ENCODE measurements around the gene MTHFD2. TPM values are rescaled to one million over a fixed set of nuclear protein-coding genes. Genes with fewer than 3 reads are reported as not detected.
"Not testable (repeated sequence)": the region's sequence is repeated elsewhere in the genome, so short reads cannot be mapped to it uniquely, and the experiment has no call there.

The MTHFD2 gene
- total RNA-seq, 3 donors from 2014 or later (not counting 1 experiment from before 2014, with no cell fraction given): 28.7 to 41.1 (median 40.5) TPM

DNA sequence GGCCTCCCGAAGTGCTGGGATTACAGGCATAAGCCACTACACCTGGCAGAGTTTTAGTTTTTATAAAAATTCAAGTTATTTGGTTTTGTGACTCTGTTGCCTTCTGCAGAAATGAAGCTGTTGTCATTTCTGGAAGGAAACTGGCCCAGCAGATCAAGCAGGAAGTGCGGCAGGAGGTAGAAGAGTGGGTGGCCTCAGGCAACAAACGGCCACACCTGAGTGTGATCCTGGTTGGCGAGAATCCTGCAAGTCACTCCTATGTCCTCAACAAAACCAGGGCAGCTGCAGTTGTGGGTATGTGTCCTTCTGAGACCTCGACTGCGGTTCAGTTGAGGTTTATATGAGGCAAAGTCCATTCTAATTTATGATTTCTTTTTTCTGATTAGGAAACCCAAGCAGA lies 7.2 kb downstream of the MTHFD2 start:
- Histone ChIP-seq H3K36me3 (ENCODE audit: control insufficient read depth, insufficient read depth, low read length) (peaks cover 18% of the 10 kb centered on the region), H3K27ac (ENCODE audit: low read length) (peak overlapping the region; percentile 87)

DNA sequence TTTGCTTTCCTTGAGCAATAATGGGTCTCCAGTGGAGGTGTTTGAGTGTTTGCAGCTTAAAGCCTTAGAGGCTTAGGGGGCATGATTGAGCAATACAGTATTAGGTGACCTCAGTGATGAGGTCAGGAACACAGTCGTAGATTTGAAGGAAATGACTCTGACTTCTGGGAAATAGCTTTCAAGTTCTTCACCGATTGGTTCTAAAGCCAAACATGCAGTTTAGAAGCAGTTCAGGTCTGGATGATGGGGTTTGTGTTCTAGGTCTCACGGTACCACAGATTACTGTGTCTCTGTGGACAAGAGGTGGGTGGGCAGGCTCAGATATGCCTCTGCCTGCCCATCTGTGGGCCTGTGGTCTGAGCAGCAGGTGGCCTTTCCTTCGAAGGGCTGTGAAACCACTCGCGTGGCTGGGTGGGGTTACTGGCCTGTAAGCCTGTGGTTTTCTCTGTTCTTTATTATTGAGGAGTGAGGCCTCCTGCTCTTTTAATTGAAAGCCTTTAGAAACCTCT lies 7.8 kb downstream of the MTHFD2 start:
- intact Hi-C loops (cut with micrococcal nuclease): loop anchor here (1.0 kb wide), 1 partner anchor 8 kb away; the partner anchor contains the start of gene MTHFD2
- H3K4me3 Mint-ChIP-seq: peak overlapping the region; percentile 57
- H3K36me3 ChIP-seq (ENCODE audit: control insufficient read depth, insufficient read depth, low read length): peaks cover 20% of the 10 kb centered on the region
- ATAC-seq: peak; percentile 87 to 89 (median 89)
- DNase-seq: peak; percentile 47 to 74
- H3K9me3 Mint-ChIP-seq: no peaks in the 10 kb centered on the region
- H3K4me1 ChIP-seq (ENCODE audit: control insufficient read depth, insufficient read depth, low read length): peaks cover 38% of the 10 kb centered on the region
- peaks cover 40 to 46% of the 10 kb centered on the region in 2 donors for H3K4me1 Mint-ChIP-seq
- peak overlapping the region; percentile 87 for H3K27ac ChIP-seq (ENCODE audit: low read length)
- H3K4me3 ChIP-seq (ENCODE audit: low read length): no peak overlapping the region
- H3K36me3 Mint-ChIP-seq: no peaks in the 10 kb centered on the region
- 2% methylated on average over 5 of the region's 6 CpGs for WGBS (ENCODE audit: insufficient coverage)
- H3K9me3 ChIP-seq (ENCODE audit: control insufficient read depth, insufficient read depth, low read length): no peaks in the 10 kb centered on the region
- peak overlapping the region; percentile 97 for H3K27ac Mint-ChIP-seq
- no peaks in the 10 kb centered on the region for H3K27me3 Mint-ChIP-seq (ENCODE audit: low read depth in 2 of 2)
- H3K27me3 ChIP-seq (ENCODE audit: control insufficient read depth, insufficient read depth, low read length): no peaks in the 10 kb centered on the region
- TF ChIP-seq, protein P1, sequence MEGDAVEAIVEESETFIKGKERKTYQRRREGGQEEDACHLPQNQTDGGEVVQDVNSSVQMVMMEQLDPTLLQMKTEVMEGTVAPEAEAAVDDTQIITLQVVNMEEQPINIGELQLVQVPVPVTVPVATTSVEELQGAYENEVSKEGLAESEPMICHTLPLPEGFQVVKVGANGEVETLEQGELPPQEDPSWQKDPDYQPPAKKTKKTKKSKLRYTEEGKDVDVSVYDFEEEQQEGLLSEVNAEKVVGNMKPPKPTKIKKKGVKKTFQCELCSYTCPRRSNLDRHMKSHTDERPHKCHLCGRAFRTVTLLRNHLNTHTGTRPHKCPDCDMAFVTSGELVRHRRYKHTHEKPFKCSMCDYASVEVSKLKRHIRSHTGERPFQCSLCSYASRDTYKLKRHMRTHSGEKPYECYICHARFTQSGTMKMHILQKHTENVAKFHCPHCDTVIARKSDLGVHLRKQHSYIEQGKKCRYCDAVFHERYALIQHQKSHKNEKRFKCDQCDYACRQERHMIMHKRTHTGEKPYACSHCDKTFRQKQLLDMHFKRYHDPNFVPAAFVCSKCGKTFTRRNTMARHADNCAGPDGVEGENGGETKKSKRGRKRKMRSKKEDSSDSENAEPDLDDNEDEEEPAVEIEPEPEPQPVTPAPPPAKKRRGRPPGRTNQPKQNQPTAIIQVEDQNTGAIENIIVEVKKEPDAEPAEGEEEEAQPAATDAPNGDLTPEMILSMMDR (IDR thresholded peaks at IDR 0.05): no peak

More for the DNA sequence above, 7.2 kb downstream of the MTHFD2 start:
- DNase-seq: peak in 1 of 2 donors; percentile 45
- 5% methylated on average over 6 of the region's 6 CpGs for WGBS (ENCODE audit: insufficient coverage)
- no peaks in the 10 kb centered on the region for H3K9me3 Mint-ChIP-seq
- Histone ChIP-seq H3K4me3 (ENCODE audit: low read length) (no peak overlapping the region), H3K9me3 (ENCODE audit: control insufficient read depth, insufficient read depth, low read length) (no peaks in the 10 kb centered on the region), H3K4me1 (ENCODE audit: control insufficient read depth, insufficient read depth, low read length) (peaks cover 38% of the 10 kb centered on the region), H3K27me3 (ENCODE audit: control insufficient read depth, insufficient read depth, low read length) (no peaks in the 10 kb centered on the region)
- peaks cover 42 to 48% of the 10 kb centered on the region in 2 donors for H3K4me1 Mint-ChIP-seq
- ATAC-seq: peak in 2 of 3 donors; percentile 18 to 64
- TF ChIP-seq, protein P1 (IDR thresholded peaks at IDR 0.05): no peak
- intact Hi-C loops (cut with micrococcal nuclease): no loop called here
- peak overlapping the region; percentile 57 for H3K4me3 Mint-ChIP-seq
- H3K27me3 Mint-ChIP-seq (ENCODE audit: low read depth in 2 of 2): no peaks in the 10 kb centered on the region
- H3K36me3 Mint-ChIP-seq: no peaks in the 10 kb centered on the region
- peak overlapping the region; percentile 97 for H3K27ac Mint-ChIP-seq

DNA sequence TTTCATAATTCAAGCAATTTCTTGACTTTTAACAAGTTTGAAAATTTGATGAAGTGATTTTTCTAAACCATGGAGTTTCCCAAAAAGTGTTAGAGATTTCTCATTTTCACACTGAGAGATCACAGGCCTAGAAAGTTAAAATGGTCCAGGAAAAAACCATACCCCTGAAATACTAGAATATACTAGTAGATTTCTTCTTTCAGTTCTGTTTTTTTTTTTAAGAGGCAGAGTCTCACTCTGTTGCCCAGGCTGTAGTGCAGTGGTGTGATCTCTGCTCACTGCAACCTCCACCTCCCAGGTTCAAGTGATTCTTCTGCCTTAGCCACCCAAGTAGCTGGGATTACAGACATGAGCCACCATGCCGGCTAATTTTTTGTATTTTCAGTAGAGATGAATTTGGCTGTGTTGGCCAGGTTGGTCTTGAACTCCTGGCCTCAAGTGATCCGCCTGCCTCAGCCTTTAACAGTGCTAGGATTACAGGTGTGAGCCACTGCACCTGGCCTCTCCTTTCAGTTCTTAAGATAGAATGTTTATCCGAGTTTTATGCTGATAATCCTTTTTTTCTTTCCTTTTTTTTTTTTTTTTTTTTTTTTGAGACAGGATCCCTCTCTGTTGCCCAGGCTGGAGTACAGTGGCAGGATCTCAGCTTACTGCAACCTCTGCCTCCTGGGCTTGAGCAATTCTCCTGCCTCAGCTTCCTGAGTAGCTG lies 14.4 kb downstream of the MTHFD2 start:
- 98% methylated on average over 3 of the region's 3 CpGs for WGBS (ENCODE audit: insufficient coverage)
- Histone ChIP-seq H3K36me3 (ENCODE audit: control insufficient read depth, insufficient read depth, low read length) (peaks cover 55% of the 10 kb centered on the region), H3K27me3 (ENCODE audit: control insufficient read depth, insufficient read depth, low read length) (no peaks in the 10 kb centered on the region), H3K4me1 (ENCODE audit: control insufficient read depth, insufficient read depth, low read length) (peaks cover 4% of the 10 kb centered on the region), H3K9me3 (ENCODE audit: control insufficient read depth, insufficient read depth, low read length) (no peaks in the 10 kb centered on the region), H3K27ac (ENCODE audit: low read length) (no peak overlapping the region), H3K4me3 (ENCODE audit: low read length) (no peak overlapping the region)
- Mint-ChIP-seq H3K4me3 (no peak overlapping the region), H3K27me3 (ENCODE audit: low read depth in 2 of 2) (no peaks in the 10 kb centered on the region), H3K27ac (no peak overlapping the region), H3K4me1 (peaks cover 8 to 13% of the 10 kb centered on the region in 2 donors), H3K36me3 (no peaks in the 10 kb centered on the region), H3K9me3 (no peaks in the 10 kb centered on the region)
- TF ChIP-seq, protein P1 (IDR thresholded peaks at IDR 0.05): no peak
- intact Hi-C loops (cut with micrococcal nuclease): no loop called here
- DNase-seq (no peak), ATAC-seq (no peak)

DNA sequence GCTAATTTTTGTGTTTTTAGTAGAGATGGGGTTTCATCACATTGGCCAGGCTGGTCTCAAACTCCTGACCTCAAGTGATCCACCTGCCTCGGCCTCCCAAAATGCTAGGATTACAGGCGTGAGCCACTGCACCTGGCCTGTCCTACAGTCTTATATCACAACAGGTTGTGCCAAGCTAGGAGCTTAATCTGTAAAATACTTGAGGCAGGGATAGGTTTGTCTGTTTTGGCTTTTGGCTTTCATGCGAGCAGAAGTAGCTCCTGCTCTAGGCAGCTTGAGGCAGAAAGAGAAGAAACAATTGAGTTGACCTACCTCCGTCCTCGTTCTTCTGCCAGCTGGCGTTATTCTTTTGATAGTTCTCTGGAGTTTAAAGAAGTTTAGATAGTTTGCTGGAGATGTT lies 17.4 kb downstream of the MTHFD2 start:
- H3K27me3 Mint-ChIP-seq (ENCODE audit: low read depth in 2 of 2); ATAC-seq; H3K4me3 ChIP-seq (ENCODE audit: low read length); H3K27ac ChIP-seq (ENCODE audit: low read length); intact Hi-C loops (cut with micrococcal nuclease); DNase-seq; H3K4me1 ChIP-seq (ENCODE audit: control insufficient read depth, insufficient read depth, low read length); H3K9me3 ChIP-seq (ENCODE audit: control insufficient read depth, insufficient read depth, low read length); H3K27me3 ChIP-seq (ENCODE audit: control insufficient read depth, insufficient read depth, low read length); H3K27ac Mint-ChIP-seq; H3K36me3 Mint-ChIP-seq; H3K4me1 Mint-ChIP-seq; H3K9me3 Mint-ChIP-seq; H3K4me3 Mint-ChIP-seq: not testable (repeated sequence)
- 98% methylated on average over 6 of the region's 6 CpGs for WGBS (ENCODE audit: insufficient coverage)
- H3K36me3 ChIP-seq (ENCODE audit: control insufficient read depth, insufficient read depth, low read length): peaks cover 42% of the 10 kb centered on the region

All from natural killer cell (primary cell).